ENCODE data around the gene SMARCC2.
A peak's percentile ranks its signal among the peaks of the same experiment; 100 is the strongest.

SMARCC2 gene

DNA sequence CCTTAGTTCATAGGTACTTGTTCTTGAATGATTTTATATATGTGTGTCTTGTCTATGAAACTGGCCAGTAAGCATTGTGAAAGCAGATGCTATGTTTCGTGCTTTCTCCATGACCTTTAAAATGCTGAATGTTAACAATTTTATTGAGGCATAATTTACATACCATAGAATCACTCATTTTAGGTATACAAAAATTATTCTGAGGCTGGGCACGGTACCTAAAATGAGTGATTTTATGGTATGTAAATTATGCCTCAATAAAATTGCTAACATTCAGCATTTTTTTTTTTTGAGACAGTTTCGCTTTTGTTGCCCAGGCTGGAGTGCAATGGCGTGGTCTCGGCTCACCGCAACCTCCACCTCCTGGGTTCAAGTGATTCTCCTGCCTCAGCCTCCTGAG lies 54.4 kb downstream of the SMARCC2 start:
- TF ChIP-seq, protein P1, sequence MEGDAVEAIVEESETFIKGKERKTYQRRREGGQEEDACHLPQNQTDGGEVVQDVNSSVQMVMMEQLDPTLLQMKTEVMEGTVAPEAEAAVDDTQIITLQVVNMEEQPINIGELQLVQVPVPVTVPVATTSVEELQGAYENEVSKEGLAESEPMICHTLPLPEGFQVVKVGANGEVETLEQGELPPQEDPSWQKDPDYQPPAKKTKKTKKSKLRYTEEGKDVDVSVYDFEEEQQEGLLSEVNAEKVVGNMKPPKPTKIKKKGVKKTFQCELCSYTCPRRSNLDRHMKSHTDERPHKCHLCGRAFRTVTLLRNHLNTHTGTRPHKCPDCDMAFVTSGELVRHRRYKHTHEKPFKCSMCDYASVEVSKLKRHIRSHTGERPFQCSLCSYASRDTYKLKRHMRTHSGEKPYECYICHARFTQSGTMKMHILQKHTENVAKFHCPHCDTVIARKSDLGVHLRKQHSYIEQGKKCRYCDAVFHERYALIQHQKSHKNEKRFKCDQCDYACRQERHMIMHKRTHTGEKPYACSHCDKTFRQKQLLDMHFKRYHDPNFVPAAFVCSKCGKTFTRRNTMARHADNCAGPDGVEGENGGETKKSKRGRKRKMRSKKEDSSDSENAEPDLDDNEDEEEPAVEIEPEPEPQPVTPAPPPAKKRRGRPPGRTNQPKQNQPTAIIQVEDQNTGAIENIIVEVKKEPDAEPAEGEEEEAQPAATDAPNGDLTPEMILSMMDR (IDR thresholded peaks at IDR 0.05; ENCODE audit: low read depth, low read length, missing control alignments), result no peak
- in situ Hi-C loops (cut with HindIII; ENCODE audit: low sequenced_read_pairs), result no loop called here
- DNase-seq (ENCODE audit: low read depth), result no peak
- no peak overlapping the region for H3K4me3 ChIP-seq (ENCODE audit: low read depth, low read length)

DNA sequence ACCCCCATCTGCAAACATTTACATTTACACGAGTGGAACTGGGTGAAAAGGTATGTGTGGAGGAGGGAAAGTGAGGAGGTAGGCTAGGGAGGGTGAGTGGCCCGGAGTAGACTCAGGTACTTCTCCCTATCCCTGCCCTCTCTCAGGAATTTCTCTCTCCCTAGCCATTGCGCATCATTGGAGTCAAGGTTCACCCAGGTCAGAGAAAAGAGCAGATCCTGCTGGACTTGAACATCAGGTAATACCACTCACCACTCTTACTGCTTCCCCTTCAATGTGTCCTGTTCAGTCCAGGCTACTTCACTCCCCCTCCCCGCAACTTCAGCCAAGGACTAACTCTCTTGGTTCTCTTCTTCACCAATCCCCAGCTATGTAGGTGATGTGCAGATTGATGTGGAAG lies 58.4 kb downstream of the SMARCC2 start:
- no peak for DNase-seq (ENCODE audit: low read depth)
- in situ Hi-C loops (cut with HindIII; ENCODE audit: low sequenced_read_pairs), result no loop called here
- H3K4me3 ChIP-seq (ENCODE audit: low read depth, low read length), result no peak overlapping the region
- TF ChIP-seq, protein P1 (IDR thresholded peaks at IDR 0.05; ENCODE audit: low read depth, low read length, missing control alignments), result no peak

DNA sequence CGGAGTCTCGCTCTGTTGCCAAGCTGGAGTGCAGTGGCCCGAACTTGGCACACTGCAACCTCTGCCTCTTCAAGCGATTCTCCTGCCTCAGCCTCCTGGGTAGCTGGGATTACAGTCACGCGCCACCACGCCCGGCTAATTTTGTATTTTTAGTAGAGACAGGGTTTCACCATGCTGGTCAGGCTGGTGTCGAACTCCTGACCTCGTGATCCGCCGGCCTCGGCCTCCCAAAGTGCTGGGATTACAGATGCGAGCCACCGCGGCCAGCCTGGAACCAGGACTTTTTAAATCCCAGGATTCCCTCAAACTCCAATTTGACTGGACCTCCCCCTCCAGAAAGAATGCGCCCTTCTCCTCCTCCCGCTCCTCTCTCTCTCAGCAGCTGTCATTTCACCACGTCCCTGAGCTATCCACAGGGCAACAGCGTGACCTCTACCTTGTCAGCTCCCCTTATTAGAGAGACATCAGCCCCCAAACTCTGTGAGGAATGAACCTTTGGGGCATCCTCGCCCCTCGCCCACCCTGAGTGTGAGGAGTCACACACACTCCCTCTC lies 59.3 kb downstream of the SMARCC2 start:
- H3K4me3 ChIP-seq (ENCODE audit: low read depth, low read length), result peak overlapping the region; percentile 92
- in situ Hi-C loops (cut with HindIII; ENCODE audit: low sequenced_read_pairs), result loop anchor here (5.0 to 10.0 kb wide), 2 partner anchors 45 to 92 kb away; partner anchors contain the start of genes NABP2 and RNF41
- no peak for DNase-seq (ENCODE audit: low read depth)
- TF ChIP-seq, protein P1 (IDR thresholded peaks at IDR 0.05; ENCODE audit: low read depth, low read length, missing control alignments), result no peak

DNA sequence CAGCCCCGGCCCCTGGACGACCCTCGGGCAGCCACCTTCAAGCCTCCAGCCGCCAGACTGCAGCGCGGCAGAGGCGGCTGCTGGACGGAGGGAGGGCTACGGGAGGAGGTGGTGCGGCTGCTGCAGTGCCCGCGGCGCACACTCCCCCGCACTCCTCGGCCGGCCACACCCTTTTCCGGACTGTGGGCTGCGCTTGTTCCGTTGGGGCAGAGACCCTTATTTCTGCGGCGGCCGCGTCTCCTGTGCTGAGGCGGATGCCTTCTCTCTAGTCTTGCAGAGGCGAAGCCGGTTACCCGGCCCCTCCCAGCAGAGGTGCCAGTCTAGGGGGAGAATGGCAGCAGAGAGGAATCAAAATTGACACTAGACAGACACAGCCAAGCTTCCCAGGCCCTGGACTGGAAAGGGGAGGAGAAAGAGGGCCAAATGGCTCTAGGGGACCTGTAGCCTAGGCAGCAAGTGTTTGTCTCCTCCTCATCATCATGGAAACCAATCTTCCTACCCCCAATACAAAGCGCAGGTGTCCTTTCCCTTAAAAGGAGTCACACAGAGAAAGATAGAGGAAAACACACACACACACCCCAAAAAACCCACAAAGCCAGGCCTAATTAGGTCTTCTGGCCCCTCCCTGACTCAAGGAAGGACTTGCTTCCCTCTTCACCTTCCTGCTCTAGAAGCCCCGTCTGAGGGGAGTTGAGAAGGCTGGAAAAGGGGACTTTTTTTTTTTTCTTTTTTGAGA lies 59.9 kb downstream of the SMARCC2 start:
- DNase-seq (ENCODE audit: low read depth), result no peak
- in situ Hi-C loops (cut with HindIII; ENCODE audit: low sequenced_read_pairs), result loop anchor here (5.0 to 10.0 kb wide), 2 partner anchors 45 to 93 kb away; partner anchors contain the start of genes NABP2 and RNF41
- TF ChIP-seq, protein P1 (IDR thresholded peaks at IDR 0.05; ENCODE audit: low read depth, low read length, missing control alignments), result no peak
- H3K4me3 ChIP-seq (ENCODE audit: low read depth, low read length), result peak overlapping the region; percentile 92

DNA sequence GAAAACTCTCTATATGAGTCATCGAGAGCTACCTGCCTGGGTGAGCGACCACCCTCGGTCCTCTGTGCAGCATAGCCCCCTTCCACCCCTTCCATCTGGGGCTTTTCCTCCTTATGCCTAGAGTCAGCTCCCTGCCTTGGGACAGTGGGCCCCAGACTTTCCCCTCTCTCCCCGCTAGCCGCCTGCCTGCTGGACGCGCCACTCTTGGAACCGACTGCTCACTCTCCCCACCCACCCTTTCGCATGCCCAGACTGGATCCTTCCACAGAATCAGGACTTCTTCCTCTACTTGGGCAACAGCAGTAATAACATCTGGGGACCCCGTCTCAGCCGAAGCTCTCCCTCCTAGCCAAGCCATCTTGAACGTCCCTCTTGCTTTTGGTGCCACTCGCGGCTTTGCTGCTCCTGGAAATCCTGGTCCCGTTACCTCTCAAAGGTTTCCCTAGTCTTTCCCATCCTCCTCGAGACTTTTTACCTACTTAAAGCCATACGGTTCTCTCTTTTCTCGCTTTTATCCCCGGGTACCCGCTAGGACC lies 60.5 kb downstream of the SMARCC2 start:
- TF ChIP-seq, protein P1 (IDR thresholded peaks at IDR 0.05; ENCODE audit: low read depth, low read length, missing control alignments), result no peak
- peak overlapping the region; percentile 92 for H3K4me3 ChIP-seq (ENCODE audit: low read depth, low read length)
- in situ Hi-C loops (cut with HindIII; ENCODE audit: low sequenced_read_pairs), result loop anchor here (5.0 to 10.0 kb wide), 2 partner anchors 46 to 94 kb away; partner anchors contain the start of genes NABP2 and RNF41
- no peak for DNase-seq (ENCODE audit: low read depth)

DNA sequence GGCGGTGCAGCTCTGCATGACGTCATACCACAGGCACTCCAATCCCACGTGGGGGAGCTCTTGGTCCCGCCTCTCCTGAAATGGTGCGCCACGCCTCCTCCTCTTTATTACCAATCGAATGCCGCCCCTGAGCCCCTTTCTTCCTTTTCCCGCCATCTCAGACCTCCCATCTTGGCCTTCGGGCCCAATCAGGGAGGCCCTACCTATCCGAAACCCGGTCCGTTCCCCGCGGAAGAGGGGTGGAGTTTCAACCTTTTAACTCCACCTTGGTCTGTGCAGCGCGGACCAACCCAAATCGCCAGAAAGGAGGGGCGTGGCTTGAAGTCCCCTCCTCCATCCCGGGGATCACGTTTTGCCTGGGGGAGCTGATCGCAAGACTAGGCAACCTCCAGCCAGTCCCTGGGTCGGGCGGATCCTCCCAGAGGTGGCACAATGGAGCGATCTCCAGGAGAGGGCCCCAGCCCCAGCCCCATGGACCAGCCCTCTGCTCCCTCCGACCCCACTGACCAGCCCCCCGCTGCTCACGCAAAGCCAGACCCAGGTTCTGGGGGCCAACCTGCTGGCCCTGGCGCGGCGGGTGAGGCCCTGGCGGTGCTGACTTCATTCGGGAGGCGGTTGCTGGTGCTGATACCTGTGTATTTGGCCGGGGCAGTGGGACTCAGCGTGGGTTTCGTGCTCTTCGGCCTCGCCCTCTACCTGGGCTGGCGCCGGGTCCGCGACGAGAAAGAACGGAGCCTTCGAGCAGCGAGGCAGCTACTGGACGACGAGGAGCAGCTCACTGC lies 61.2 kb downstream of the SMARCC2 start, which contains the start of gene ESYT1:
Gene ESYT1 (plus strand): TSS at position 380 of the 782 bp plus-strand sequence. CDS start 53 bp downstream, at position 433.
- TF ChIP-seq, protein P1 (IDR thresholded peaks at IDR 0.05; ENCODE audit: low read depth, low read length, missing control alignments), result no peak
- H3K4me3 ChIP-seq (ENCODE audit: low read depth, low read length), result peak within 1 kb of the TSS; percentile 92
- in situ Hi-C loops (cut with HindIII; ENCODE audit: low sequenced_read_pairs), result loop anchor here (5.0 to 10.0 kb wide), 2 partner anchors 47 to 94 kb away; partner anchors contain the start of genes NABP2 and RNF41
- DNase-seq (ENCODE audit: low read depth), result peak; percentile 100
